Measurements from ENCODE around the gene AIFM3. TPM values are rescaled to one million over a fixed set of nuclear protein-coding genes. Genes with fewer than 3 reads are reported as not detected.

AIFM3 gene
- total RNA-seq, 1 donor from 2014 or later: 1.3 TPM

- peaks cover 3% of the 10 kb centered on the region for H3K4me1 Mint-ChIP-seq
- no peak for DNase-seq
- no peak for TF ChIP-seq CTCF (IDR thresholded peaks at IDR 0.05)
- CTCF ChIA-PET: no interaction called here
- H3K4me3 Mint-ChIP-seq: no peak overlapping the region
- intact Hi-C loops (cut with micrococcal nuclease): no loop called here
- H3K36me3 Mint-ChIP-seq (ENCODE audit: low read depth): no peaks in the 10 kb centered on the region
- no peaks in the 10 kb centered on the region for H3K9me3 Mint-ChIP-seq
- peaks cover 16% of the 10 kb centered on the region for H3K27me3 Mint-ChIP-seq
- POLR2A ChIA-PET: no interaction called here
- ATAC-seq (ENCODE audit: low read depth): no peak
- H3K27ac Mint-ChIP-seq: no peak overlapping the region
These were observed 60.0 kb downstream of the AIFM3 start for GRCh38 chr22:21026783-21027692.

- ChIA-PET POLR2A (interaction anchor here (0.6 kb wide), 1 partner anchor 47 kb away, joined by 3 read pairs; the partner anchor contains the start of gene LZTR1), CTCF (no interaction called here)
- Mint-ChIP-seq H3K36me3 (ENCODE audit: low read depth) (no peaks in the 10 kb centered on the region), H3K9me3 (no peaks in the 10 kb centered on the region), H3K4me3 (no peak overlapping the region), H3K27me3 (peaks cover 23% of the 10 kb centered on the region), H3K4me1 (peaks cover 3% of the 10 kb centered on the region), H3K27ac (no peak overlapping the region)
- DNase-seq (no peak), ATAC-seq (ENCODE audit: low read depth) (no peak)
- TF ChIP-seq CTCF (IDR thresholded peaks at IDR 0.05): no peak
- intact Hi-C loops (cut with micrococcal nuclease): no loop called here
These were observed 61.5 kb downstream of the AIFM3 start for GRCh38 chr22:21028277-21029251.

GRCh38 chr22:21029486-21030025 is 62.5 kb downstream of the AIFM3 start:
- CTCF ChIA-PET: no interaction called here
- ATAC-seq (ENCODE audit: low read depth): no peak
- H3K9me3 Mint-ChIP-seq: no peaks in the 10 kb centered on the region

GRCh38 chr22:21030032-21030431 is 63.0 kb downstream of the AIFM3 start:
- TF ChIP-seq CTCF (IDR thresholded peaks at IDR 0.05): no peak
- no peaks in the 10 kb centered on the region for H3K9me3 Mint-ChIP-seq
- peaks cover 3% of the 10 kb centered on the region for H3K4me1 Mint-ChIP-seq
- H3K27me3 Mint-ChIP-seq: peaks cover 27% of the 10 kb centered on the region
- H3K36me3 Mint-ChIP-seq (ENCODE audit: low read depth): no peaks in the 10 kb centered on the region
- no peak for ATAC-seq (ENCODE audit: low read depth)
- no peak for DNase-seq
- H3K27ac Mint-ChIP-seq: no peak overlapping the region
- intact Hi-C loops (cut with micrococcal nuclease): no loop called here
- CTCF ChIA-PET: no interaction called here
- H3K4me3 Mint-ChIP-seq: no peak overlapping the region
- POLR2A ChIA-PET: no interaction called here

More at GRCh38 chr22:21029486-21030025, 62.5 kb downstream of the AIFM3 start:
- Mint-ChIP-seq H3K4me1 (peaks cover 3% of the 10 kb centered on the region), H3K36me3 (ENCODE audit: low read depth) (no peaks in the 10 kb centered on the region), H3K27me3 (peaks cover 25% of the 10 kb centered on the region), H3K27ac (no peak overlapping the region), H3K4me3 (no peak overlapping the region)
- no peak for TF ChIP-seq CTCF (IDR thresholded peaks at IDR 0.05)
- POLR2A ChIA-PET: no interaction called here
- intact Hi-C loops (cut with micrococcal nuclease): no loop called here
- no peak for DNase-seq

Other genes starting within 250 kb of the AIFM3 start
- gene SERPIND1, start 193.1 kb upstream of the AIFM3 start, total RNA-seq: not detected in 2 replicates
- gene PI4KA, start 108.4 kb upstream of the AIFM3 start, total RNA-seq: 101 and 114 TPM in 2 replicates
- gene SNAP29, start 108.2 kb upstream of the AIFM3 start, total RNA-seq: 22.1 and 23.6 TPM in 2 replicates
- gene CRKL, start 49.8 kb upstream of the AIFM3 start, total RNA-seq: 51.1 and 55.7 TPM in 2 replicates
- 79.2 and 89.3 TPM in 2 replicates for gene LZTR1, start 15.0 kb downstream of the AIFM3 start, total RNA-seq
- gene THAP7, start 34.9 kb downstream of the AIFM3 start, total RNA-seq: 27.1 and 32.3 TPM in 2 replicates
- gene P2RX6, start 47.9 kb downstream of the AIFM3 start, total RNA-seq: 0.12 and 0.67 TPM in 2 replicates
- gene SLC7A4, start 65.3 kb downstream of the AIFM3 start, total RNA-seq: not detected in 2 replicates
- gene LRRC74B, start 78.7 kb downstream of the AIFM3 start, total RNA-seq: not detected in 2 replicates